GM12873 (cell line): ENCODE results near the gene PARVG.

ENCODE experiments used
- CTCF ChIP-seq: IDR thresholded peaks from 2 replicates; pipeline ENCODE4 v1.5.1; 2012; ENCODE audit warnings: low read depth, mild to moderate bottlenecking, moderate library complexity, low read length, control low read depth; ENCODE audit not compliant: insufficient read depth; ENCODE audit errors: missing control alignments

Gene PARVG

DNA sequence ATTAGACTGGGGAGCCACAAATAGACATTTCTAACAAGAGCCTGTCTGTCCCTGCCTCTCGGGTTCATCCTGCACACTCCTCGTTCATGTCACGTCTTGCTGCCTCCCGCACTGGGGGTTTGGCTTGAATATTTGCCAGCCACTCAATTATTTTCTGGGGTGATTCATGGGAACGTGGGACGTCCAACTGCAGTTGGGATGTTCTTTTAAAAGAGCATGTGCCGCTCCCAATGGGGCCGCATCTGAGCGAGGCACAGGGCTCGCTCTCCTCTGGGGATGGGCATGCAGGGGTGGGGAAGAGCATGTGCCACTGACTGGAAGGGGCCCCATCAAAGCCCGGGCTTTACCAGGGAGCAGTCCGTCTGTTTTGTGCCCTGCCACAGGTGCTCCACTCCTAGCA is 43.4 kb downstream of the PARVG start:
- TF ChIP-seq CTCF, result no peak

DNA sequence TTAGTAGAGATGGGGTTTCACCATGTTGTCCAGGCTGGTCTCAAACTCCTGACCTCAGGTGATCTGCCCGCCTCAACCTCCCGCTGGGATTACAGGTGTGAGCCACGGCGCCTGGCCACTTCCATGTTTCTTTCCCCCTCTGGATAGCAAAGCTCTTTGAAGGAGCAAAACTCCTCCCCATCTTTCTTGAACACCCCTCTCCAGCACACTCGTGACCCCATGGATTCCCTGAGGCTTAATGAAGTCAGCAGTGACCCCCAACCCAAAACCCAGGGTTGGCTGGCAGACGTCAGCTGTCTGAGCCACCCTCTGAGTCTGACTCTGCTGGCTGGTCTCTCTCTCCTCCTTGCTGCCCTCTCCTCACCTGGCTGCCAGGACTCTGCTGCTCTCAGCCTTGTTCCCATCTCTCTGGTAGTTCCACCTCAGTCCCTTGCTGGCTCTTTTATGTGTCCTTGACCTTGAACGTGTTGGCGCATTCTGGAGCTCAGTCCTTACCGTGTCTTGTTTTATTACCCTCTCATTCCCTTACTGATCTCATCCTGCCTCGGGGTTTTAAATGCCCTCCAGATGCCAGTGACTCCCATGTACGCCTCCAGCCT is 44.5 kb downstream of the PARVG start:
- TF ChIP-seq CTCF, result no peak

- TF ChIP-seq CTCF, result no peak
Observed at GRCh38 chr22:44225812-44226211, 45.1 kb downstream of the PARVG start.

GRCh38 chr22:44229331-44229730 is 48.6 kb downstream of the PARVG start:
- TF ChIP-seq CTCF, result no peak

DNA sequence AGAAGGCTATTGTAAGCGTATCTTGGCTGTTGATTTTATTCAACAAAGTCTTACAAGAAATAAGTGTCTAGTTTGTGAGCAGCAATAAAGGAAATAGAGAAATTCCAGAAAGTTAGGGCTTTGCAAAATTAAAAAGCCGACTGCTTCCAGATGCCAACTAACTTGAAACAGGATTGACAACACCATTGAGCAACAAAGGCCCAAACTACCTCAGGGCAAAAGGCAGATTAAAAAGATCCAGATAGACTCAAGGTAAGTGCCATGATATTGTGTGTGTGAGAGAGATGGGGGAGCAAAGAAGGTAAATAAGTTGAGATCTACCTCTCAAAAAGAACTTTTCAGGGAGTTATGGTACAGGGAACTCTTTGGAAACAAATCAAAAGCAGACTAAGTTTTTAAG is 49.1 kb downstream of the PARVG start:
- TF ChIP-seq CTCF, result no peak

GRCh38 chr22:44231233-44231632 is 50.5 kb downstream of the PARVG start:
- TF ChIP-seq CTCF, result no peak

GRCh38 chr22:44237290-44237689 is 56.6 kb downstream of the PARVG start:
- no peak for TF ChIP-seq CTCF
